ENCODE data around the gene UBE2J2.

GRCh38 chr1:1299686-1300351, 26.2 kb upstream of the UBE2J2 start:
- TF ChIP-seq EZH2 (IDR thresholded peaks at IDR 0.05; ENCODE audit: insufficient read depth, poor library complexity, severe bottlenecking) (no peak), EZH2phosphoT487 (IDR thresholded peaks at IDR 0.05; ENCODE audit: insufficient read depth, low read depth) (no peak)
